GM18909 (cell line): ENCODE results near the gene KCTD18.
A peak's percentile ranks its signal among the peaks of the same experiment; 100 is the strongest.

Experiments used
- ATAC-seq: cut with Tn5 transposase; IDR thresholded peaks from one replicate; pipeline ENCODE4 v1.9.1; 2021; ENCODE audit warnings: mild to moderate bottlenecking; ENCODE audit not compliant: unreplicated experiment, poor library complexity

Gene KCTD18

DNA sequence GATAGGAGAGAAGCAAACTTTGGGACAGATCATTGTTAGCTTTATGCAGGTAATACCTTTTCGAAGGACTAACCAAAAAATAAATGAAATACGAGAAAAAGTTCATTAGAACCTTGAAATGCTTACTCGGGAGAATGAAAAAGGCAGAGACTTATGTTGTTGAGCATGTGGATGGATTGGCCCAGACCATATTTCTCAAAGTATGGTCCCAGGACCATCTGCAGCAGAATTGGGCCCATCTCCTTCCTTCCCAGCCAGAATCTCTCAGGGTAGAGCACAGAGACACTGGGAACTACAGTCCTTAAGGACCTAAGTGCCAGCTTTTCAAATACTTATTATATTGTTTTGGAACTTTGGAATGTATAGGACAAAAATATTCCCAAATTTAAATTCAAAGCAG, 50.8 kb downstream of the KCTD18 start:
- no peak for ATAC-seq

DNA sequence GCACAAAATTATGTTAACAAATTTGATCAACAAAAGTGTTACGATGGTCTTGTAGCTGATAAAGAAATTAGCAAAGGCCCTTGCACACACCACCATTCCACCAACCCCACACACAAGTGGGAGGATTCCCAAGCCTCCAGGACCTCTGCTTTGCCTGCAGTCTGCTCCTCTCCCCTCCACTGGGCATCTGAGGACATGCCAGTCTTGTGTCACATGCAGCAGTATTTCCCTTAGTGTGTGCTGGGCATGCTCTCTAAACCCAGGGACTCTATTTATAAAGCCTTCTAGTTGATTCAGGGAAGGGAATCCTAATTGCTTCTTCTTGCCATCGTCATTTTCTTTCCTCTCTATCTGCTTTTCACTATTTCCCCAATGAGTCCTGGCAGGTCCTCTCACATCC, 53.3 kb downstream of the KCTD18 start:
- no peak for ATAC-seq

DNA sequence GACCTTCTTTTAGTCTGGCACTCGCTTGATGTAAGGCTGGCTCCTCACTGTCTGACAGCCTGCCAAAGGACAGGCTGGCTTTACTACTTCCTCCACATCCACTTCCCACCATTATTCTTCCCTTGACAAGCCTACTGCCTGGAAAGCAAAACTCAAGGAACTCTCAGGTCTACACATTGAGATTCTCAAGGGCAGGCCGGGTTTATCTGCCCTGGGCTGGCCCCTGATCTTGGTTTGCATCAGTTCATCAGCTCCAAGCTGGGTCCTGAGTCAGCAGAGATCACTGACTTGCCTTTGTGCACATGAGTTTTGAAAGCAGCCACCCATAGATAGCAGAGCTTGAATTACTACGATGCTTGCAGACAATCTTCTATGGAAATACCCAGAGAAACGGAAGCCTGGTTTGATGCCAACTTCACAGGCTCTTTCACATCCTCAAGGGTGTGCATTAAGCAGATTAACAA, 53.9 kb downstream of the KCTD18 start:
- ATAC-seq: peak; percentile 75

DNA sequence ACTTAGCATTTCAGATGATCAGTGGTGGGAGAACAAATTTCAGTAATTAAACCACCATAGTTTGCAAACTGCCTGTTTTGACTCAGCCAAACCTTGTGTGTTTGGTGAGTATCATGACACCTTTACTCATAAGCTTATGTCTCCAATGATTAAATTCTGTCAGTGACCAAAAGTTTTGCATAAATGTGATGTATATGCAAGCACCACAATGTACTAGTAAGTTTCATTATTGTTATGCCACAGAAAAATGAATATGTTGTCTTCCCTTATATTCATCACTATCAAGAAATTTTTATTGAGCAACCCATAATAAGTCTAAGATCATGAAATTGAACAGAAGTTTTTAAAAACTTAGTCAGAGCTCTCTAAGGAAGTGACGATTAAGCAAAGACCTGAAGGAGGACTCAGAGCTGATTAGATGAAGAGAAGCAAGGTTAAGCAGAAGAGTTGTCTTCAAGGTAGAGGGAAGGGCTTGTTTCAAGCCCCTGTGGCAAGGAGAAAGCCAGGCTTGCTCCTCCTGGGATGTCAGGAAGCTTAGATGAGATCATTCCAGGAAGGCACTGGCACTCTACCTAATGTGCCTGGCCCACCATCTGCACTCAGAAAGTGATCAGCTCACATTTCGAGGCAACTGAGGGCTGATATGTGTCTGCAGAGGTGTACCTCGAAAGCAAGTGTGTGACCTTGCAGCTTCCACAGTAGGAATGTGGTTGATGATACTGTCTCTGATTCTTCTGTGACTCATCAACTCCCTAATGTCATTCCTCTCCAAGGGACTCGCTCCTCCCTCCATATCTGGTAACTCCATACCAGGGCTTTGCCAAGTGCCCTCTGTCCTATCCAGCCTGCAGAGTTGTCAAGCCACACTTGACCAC, 54.7 kb downstream of the KCTD18 start:
- peak; percentile 84 for ATAC-seq

GRCh38 chr2:200453853-200454534, 55.9 kb downstream of the KCTD18 start:
- no peak for ATAC-seq

GRCh38 chr2:200453142-200453852, 56.6 kb downstream of the KCTD18 start:
- ATAC-seq: no peak

DNA sequence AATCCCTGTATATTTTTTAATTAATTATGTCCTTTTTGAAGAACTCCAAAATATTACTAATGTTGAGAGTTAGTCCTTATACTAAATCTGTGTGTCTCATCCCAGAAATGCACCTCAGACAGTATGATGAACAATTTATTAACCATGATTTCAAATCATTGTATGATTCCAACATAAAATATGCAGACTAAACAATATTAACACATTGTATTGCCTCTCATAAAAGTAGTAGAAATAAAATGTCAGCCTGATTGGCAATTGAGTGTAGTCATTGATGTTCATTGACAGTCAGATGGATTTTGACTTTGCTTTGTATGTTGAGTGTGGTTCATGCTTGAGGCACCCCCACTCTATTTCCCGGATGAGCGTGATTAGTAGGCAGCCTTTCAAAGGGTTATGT, 57.5 kb downstream of the KCTD18 start:
- no peak for ATAC-seq

DNA sequence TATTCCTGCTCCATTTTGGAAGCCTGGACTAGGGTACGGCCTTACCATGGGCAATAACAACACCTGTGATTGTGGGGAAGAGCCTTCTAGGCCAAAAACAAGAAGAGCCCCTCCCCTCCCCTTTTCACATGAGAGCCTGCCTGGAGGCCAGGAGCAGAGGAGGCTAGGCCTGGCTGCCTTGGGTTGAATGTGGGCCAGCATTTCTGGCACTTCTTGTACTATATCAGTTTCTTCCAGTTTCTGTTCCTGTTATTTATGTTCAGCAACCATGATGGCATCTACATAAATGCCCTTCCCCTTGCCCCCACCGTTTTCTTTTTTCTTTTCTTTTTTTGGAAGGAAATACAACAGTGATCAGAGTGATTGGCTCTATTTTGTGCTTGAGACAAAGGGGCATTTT, 58.4 kb downstream of the KCTD18 start:
- ATAC-seq: peak; percentile 27

DNA sequence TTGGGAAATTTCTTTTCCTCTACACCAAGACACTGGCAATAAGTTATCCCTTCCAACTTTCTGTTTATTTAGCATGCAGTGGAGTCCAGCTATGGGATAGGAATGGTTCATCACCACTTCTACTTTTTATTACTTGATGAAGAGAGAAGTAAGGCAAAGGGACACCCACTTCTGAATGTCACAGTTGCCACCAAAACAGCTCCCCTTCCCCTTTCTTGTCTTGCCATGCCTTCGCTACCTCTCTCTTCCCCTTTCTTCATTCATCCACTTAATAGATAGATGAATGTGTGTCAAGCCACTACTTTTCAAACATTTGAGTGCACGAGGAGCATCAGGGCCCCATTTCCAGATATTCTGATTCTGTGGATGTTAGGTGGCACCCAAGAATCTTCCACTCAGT, 59.6 kb downstream of the KCTD18 start:
- ATAC-seq: no peak

DNA sequence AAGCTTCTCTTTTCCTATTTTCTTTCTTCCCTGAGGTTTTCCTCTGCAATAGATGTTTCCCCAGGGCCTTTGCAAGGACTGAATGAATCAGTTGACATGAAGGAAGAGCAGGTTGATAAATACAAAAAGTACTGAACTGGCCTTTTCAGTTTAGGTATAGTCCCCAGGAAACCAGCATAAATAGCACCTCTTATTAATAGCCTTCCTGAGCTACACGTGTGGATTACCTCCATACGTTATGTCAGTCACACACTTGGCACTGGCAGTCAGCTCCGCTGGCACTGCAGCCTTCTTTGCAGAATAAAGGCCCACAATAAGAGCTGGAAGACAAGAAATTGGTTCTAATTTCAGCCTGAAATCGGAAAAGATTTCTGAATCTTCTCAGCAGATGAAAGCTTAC, 60.7 kb downstream of the KCTD18 start:
- no peak for ATAC-seq

DNA sequence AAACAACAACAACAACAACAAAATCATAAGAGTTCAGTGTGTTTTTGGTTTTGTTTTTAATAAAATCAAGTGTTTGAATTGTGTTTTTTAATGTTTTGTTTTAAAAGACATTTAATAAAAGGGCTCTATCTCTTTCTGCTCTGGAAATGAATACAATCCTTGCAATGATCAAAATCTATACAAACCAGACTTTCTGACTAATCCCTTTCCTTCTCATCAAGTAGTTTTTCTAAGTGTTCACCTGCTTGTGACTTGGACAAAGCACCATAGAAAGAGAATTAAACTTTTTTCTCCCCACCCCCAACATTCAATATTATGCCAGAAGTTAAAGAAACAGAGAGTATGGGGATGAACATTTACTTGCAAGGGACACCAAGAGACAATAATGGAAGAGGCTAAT, 61.4 kb downstream of the KCTD18 start:
- no peak for ATAC-seq

DNA sequence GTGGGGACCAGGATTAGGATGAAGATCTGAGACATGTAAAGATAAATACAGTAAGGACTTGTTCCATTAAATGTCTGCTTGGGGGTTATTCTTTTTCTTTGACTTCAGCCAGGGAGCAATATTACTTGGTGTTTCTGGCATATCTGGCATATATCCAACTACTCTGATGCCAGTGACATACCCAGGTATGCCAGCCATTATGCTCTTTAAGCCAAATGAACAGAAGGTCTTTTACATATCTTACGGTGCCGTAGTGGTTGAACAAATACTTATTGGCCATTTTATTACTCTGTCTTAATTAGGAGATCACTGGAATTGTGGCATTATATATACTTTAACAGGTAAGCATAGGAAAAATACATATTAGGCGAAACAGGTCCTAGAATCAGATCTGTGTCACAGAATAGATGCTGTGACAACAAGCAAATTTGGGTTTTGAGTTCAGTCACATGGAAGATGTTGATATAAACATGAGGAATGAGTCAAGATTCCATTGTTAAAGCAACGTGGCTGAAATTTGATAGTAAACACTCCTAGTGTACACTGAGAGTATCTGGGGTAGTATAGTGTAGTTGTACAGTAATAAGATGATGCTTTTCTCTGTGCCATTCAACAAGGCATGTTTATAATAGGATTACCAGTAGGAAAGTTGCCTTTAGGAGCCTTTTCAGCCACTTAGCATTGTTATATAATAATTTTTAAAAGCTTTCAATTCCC, 62.6 kb downstream of the KCTD18 start:
- no peak for ATAC-seq

GRCh38 chr2:200446612-200447011, 63.3 kb downstream of the KCTD18 start:
- no peak for ATAC-seq

- no peak for ATAC-seq
Measured at GRCh38 chr2:200445284-200445683, 64.6 kb downstream of the KCTD18 start.

- ATAC-seq: no peak
Measured at GRCh38 chr2:200444530-200444929, 65.3 kb downstream of the KCTD18 start.

DNA sequence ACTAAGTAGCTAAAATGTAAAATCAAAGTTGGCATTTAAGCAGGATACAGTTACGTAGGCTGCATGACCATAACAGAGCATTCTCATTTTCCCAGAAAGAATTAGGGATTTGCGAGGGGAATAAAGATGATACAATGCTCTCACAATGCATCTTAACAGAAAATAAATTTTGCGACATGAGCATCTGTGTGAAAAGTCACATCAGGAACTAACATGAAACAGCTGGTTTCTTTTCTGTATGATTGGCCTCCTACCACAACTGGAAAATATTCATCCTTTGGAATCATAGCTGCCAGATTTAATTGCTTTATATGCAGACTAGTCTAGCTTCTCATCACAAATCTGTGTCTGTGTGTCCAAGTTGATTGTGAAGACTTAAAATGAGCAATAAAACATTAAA, 66.0 kb downstream of the KCTD18 start:
- no peak for ATAC-seq

GRCh38 chr2:200443376-200443775, 66.5 kb downstream of the KCTD18 start:
- no peak for ATAC-seq

GRCh38 chr2:200442471-200442870, 67.4 kb downstream of the KCTD18 start:
- ATAC-seq: no peak

- no peak for ATAC-seq
Measured at GRCh38 chr2:200439981-200440380, 69.9 kb downstream of the KCTD18 start.
